ENCODE data around the gene ARHGEF4. TPM values are rescaled to one million over a fixed set of nuclear protein-coding genes. Genes with fewer than 3 reads are reported as not detected.

ARHGEF4 gene
- total and polyA plus RNA-seq, 2 donors (not counting 3 experiments of a cell fraction or from before 2014, with no cell fraction given) = not detected

DNA sequence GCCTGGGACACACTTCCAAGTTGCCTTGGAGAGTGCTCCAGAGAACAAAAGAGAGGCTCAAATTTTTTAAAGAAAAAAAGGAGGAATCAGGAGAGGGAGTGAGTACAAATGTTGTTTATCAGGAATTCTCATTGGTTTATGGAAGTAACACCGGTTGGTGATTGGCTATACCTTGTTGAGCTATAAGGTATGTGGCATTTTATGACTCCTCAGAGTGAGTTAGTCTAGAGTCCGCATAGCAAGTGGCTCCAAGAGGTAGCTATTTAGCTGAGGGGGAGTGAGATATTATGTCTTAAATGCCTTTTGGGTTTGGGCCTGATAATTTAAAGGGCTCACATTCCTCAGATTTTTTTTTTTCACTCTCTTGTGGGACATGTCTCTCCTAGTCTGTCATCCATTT lies 85.7 kb downstream of the ARHGEF4 start:
- dilution Hi-C loops (cut with MboI; ENCODE audit: extremely low pct_ligation_motif_present, low sequenced_read_pairs) (no loop called here), intact Hi-C loops (cut with micrococcal nuclease) (no loop called here)
- POLR2A ChIA-PET = no interaction called here
- H3K9me3 ChIP-seq (replicated peaks; ENCODE audit: control insufficient read depth, insufficient read depth, low read length) = no peaks in the 10 kb centered on the region
- no peaks in the 10 kb centered on the region for H3K36me3 ChIP-seq (ENCODE audit: control insufficient read depth in 2 of 2, extremely low read depth in 1 of 2, insufficient read depth in 2 of 2, low read length in 2 of 2)
- DNase-seq (ENCODE audit: low read depth, low spot score) (no peak), FAIRE-seq (no peak)
- no peak overlapping the region for H2AFZ ChIP-seq (ENCODE audit: low read depth, low read length)
- CTCF ChIA-PET = interaction anchor here (6.9 kb wide), 1 partner anchor 125 kb away, joined by 66 read pairs; no protein-coding TSS in a partner anchor
- no peak overlapping the region for H3K4me3 ChIP-seq (replicated peaks in 1 of 3; ENCODE audit: insufficient read depth in 1 of 3, low read depth in 1 of 3, low read length in 3 of 3)
- H3K27me3 ChIP-seq (ENCODE audit: control insufficient read depth in 2 of 2, insufficient read depth in 2 of 2, low read length in 2 of 2) = no peaks in the 10 kb centered on the region
- H3K4me2 ChIP-seq (ENCODE audit: insufficient read depth, low read length) = no peak overlapping the region
- no peaks in the 10 kb centered on the region for H3K9me1 ChIP-seq (replicated peaks; ENCODE audit: control insufficient read depth, extremely low read depth, insufficient read depth, low read length)
- no peaks in the 10 kb centered on the region for H3K4me1 ChIP-seq (ENCODE audit: control insufficient read depth, extremely low read depth, insufficient read depth, low read length)
- no TSS peak for BruUV-seq (replicated peaks)
- TF ChIP-seq, protein P1, sequence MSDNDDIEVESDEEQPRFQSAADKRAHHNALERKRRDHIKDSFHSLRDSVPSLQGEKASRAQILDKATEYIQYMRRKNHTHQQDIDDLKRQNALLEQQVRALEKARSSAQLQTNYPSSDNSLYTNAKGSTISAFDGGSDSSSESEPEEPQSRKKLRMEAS (IDR thresholded peaks at IDR 0.05; ENCODE audit: insufficient read depth, insufficient read length) = no peak
- TF ChIP-seq MYC (IDR thresholded peaks at IDR 0.05; ENCODE audit: low read depth, low read length) (no peak), FOS (IDR thresholded peaks at IDR 0.05; ENCODE audit: borderline replicate concordance, insufficient read depth, low read length) (no peak), POLR2A (IDR thresholded peaks at IDR 0.05; ENCODE audit: low read depth, low read length) (no peak), POLR2AphosphoS5 (IDR thresholded peaks at IDR 0.05; ENCODE audit: insufficient read depth, low read depth, low read length) (no peak), JUN (IDR thresholded peaks at IDR 0.05; ENCODE audit: borderline replicate concordance, insufficient read depth, insufficient read length, low read depth) (no peak), EZH2 (IDR thresholded peaks at IDR 0.05; ENCODE audit: borderline replicate concordance, low read depth, low read length, severe bottlenecking) (no peak), GATA2 (IDR thresholded peaks at IDR 0.05; ENCODE audit: insufficient read depth, insufficient read length, low read depth, low read length) (no peak)
- TF ChIP-seq, protein P2, sequence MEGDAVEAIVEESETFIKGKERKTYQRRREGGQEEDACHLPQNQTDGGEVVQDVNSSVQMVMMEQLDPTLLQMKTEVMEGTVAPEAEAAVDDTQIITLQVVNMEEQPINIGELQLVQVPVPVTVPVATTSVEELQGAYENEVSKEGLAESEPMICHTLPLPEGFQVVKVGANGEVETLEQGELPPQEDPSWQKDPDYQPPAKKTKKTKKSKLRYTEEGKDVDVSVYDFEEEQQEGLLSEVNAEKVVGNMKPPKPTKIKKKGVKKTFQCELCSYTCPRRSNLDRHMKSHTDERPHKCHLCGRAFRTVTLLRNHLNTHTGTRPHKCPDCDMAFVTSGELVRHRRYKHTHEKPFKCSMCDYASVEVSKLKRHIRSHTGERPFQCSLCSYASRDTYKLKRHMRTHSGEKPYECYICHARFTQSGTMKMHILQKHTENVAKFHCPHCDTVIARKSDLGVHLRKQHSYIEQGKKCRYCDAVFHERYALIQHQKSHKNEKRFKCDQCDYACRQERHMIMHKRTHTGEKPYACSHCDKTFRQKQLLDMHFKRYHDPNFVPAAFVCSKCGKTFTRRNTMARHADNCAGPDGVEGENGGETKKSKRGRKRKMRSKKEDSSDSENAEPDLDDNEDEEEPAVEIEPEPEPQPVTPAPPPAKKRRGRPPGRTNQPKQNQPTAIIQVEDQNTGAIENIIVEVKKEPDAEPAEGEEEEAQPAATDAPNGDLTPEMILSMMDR (IDR thresholded peaks at IDR 0.05; ENCODE audit: extremely low read depth in 1 of 2, insufficient read depth in 1 of 2, low read depth in 1 of 2, low read length in 2 of 2) = no peak
- no peaks in the 10 kb centered on the region for H3K79me2 ChIP-seq (ENCODE audit: control insufficient read depth, insufficient read depth, low read length)
- no peaks in the 10 kb centered on the region for H4K20me1 ChIP-seq (replicated peaks; ENCODE audit: control insufficient read depth, extremely low read depth, insufficient read depth, low read length)
- no peak overlapping the region for H3K27ac ChIP-seq (ENCODE audit: insufficient read depth, low read depth, low read length)
- H3K9ac ChIP-seq (replicated peaks; ENCODE audit: extremely low read depth, insufficient read depth, low read length) = no peak overlapping the region

All from endothelial cell of umbilical vein (primary cell).